Endothelial cell of umbilical vein (primary cell): ENCODE data around the gene SPACA7. TPM values are rescaled to one million over a fixed set of nuclear protein-coding genes. Genes with fewer than 3 reads are reported as not detected.

Source experiments
- BruUV-seq: library from RNA; stranded (reverse); fragments of 400-500 nt; replicated peaks from 2 replicates; lab custom pipeline; 2021; lab: Mats Ljungman, UMichigan
- CTCF ChIA-PET: fragments of 300-600, 350-600 bp; sonication (Branson Sonifier 250); formaldehyde crosslinking; loops from one replicate; lab custom pipeline; 2021; ENCODE audit warnings: antibody characterized with exemption, inconsistent platforms; lab: Charles Lee
- POLR2A ChIA-PET: fragments of 300-600, 350-600 bp; sonication (Branson Sonifier 250); formaldehyde crosslinking; loops from one replicate; lab custom pipeline; 2021; ENCODE audit warnings: antibody characterized with exemption, inconsistent platforms; lab: Charles Lee
- DNase-seq: peaks from one replicate; pipeline ENCODE4 v3.0.0-alpha.2; 2011; ENCODE audit warnings: low read depth, low spot score
- FAIRE-seq: peaks from 2 replicates; lab custom pipeline; 2011; peaks lifted over from hg19 to GRCh38; lab: Jason Lieb, UNC
- H2AFZ ChIP-seq: 2 replicates; pipeline ENCODE4 v1.6.0; 2012; ENCODE audit warnings: low read depth, low read length, control low read depth, inconsistent platforms
- H3K27ac ChIP-seq: 2 replicates; pipeline ENCODE4 v1.5.1; 2011; ENCODE audit warnings: low read depth, mild to moderate bottlenecking, control low read depth, low read length, moderate library complexity; ENCODE audit not compliant: insufficient read depth
- H3K27me3 ChIP-seq, 2 experiments: 2 replicates each; pipeline versions ENCODE4 v1.6.0 to v1.6.1; 2011; ENCODE audit warnings: low read length in 2 of 2, mixed read lengths in 1 of 2; ENCODE audit not compliant: control insufficient read depth in 2 of 2, insufficient read depth in 2 of 2
- H3K36me3 ChIP-seq, 2 experiments: 2 replicates in 1 of 2; 3 replicates in 1 of 2; pipeline ENCODE4 v1.5.1; 2011; ENCODE audit warnings: low read length in 2 of 2, mild to moderate bottlenecking in 1 of 2, moderate library complexity in 1 of 2; ENCODE audit not compliant: control insufficient read depth in 2 of 2, insufficient read depth in 2 of 2; ENCODE audit errors: extremely low read depth in 1 of 2
- H3K4me1 ChIP-seq: 3 replicates; pipeline ENCODE4 v1.5.1; 2011; ENCODE audit warnings: mild to moderate bottlenecking, low read length; ENCODE audit not compliant: control insufficient read depth, insufficient read depth; ENCODE audit errors: extremely low read depth
- H3K4me2 ChIP-seq: 2 replicates; pipeline ENCODE4 v1.6.1; 2011; ENCODE audit warnings: low read length, control low read depth, mixed read lengths; ENCODE audit not compliant: insufficient read depth
- H3K4me3 ChIP-seq, 3 experiments: fragments of 200-600 bp in 1 of 3; sonication (generic), shearing (Covaris generic) in 1 of 3; replicated peaks in 1 of 3; 2 replicates each; pipeline ENCODE4 v1.5.1; 2011 to 2016; ENCODE audit warnings: control low read depth in 3 of 3, low read length in 3 of 3, mild to moderate bottlenecking in 2 of 3, inconsistent platforms in 1 of 3, low read depth in 1 of 3, moderate library complexity in 1 of 3; ENCODE audit not compliant: insufficient read depth in 1 of 3
- H3K79me2 ChIP-seq: 2 replicates; pipeline ENCODE4 v1.6.0; 2012; ENCODE audit warnings: low read length, inconsistent platforms; ENCODE audit not compliant: control insufficient read depth, insufficient read depth
- H3K9ac ChIP-seq: replicated peaks from 2 replicates; pipeline ENCODE3; 2011; ENCODE audit warnings: low read length, control low read depth; ENCODE audit not compliant: insufficient read depth; ENCODE audit errors: extremely low read depth
- H3K9me1 ChIP-seq: replicated peaks from 3 replicates; pipeline ENCODE4 v1.6.0; 2011; ENCODE audit warnings: mild to moderate bottlenecking, low read length; ENCODE audit not compliant: control insufficient read depth, insufficient read depth; ENCODE audit errors: extremely low read depth
- H3K9me3 ChIP-seq: replicated peaks from 2 replicates; pipeline ENCODE4 v1.5.1; 2012; ENCODE audit warnings: low read length, inconsistent platforms; ENCODE audit not compliant: control insufficient read depth, insufficient read depth
- H4K20me1 ChIP-seq: replicated peaks from 2 replicates; pipeline ENCODE3; 2011; ENCODE audit warnings: mild to moderate bottlenecking, low read length; ENCODE audit not compliant: control insufficient read depth, insufficient read depth; ENCODE audit errors: extremely low read depth
- CTCF ChIP-seq, 2 donors: IDR thresholded peaks; 1 replicate in 1 of 2; 2 replicates in 1 of 2; pipeline ENCODE4 v1.5.1; 2011; ENCODE audit warnings: low read length in 2 of 2, mild to moderate bottlenecking in 2 of 2, moderate library complexity in 2 of 2, control low read depth in 1 of 2, inconsistent platforms in 1 of 2, low read depth in 1 of 2; ENCODE audit not compliant: insufficient read depth in 1 of 2; ENCODE audit errors: extremely low read depth in 1 of 2
- EZH2 ChIP-seq: IDR thresholded peaks from 2 replicates; pipeline ENCODE4 v1.6.1; 2012; ENCODE audit warnings: borderline replicate concordance, low read depth, mild to moderate bottlenecking, moderate library complexity, low read length, inconsistent platforms; ENCODE audit not compliant: severe bottlenecking
- FOS ChIP-seq: IDR thresholded peaks from 2 replicates; pipeline ENCODE4 v1.6.1; 2011; ENCODE audit warnings: mild to moderate bottlenecking, low read length, moderate library complexity, borderline replicate concordance; ENCODE audit not compliant: insufficient read depth
- GATA2 ChIP-seq: IDR thresholded peaks from 2 replicates; pipeline ENCODE4 v1.7.0; 2011; ENCODE audit warnings: low read depth, mild to moderate bottlenecking, moderate library complexity, mixed read lengths, low read length; ENCODE audit not compliant: insufficient read length, insufficient read depth
- MYC ChIP-seq: IDR thresholded peaks from one replicate; pipeline ENCODE4 v1.6.1; 2011; ENCODE audit warnings: mild to moderate bottlenecking, low read depth, low read length
- POLR2A ChIP-seq: IDR thresholded peaks from 2 replicates; pipeline ENCODE4 v1.6.1; 2012; ENCODE audit warnings: low read depth, mild to moderate bottlenecking, control low read depth, low read length
- POLR2AphosphoS5 ChIP-seq: IDR thresholded peaks from 2 replicates; pipeline ENCODE4 v1.6.1; 2012; ENCODE audit warnings: low read depth, mild to moderate bottlenecking, control low read depth, low read length, moderate library complexity; ENCODE audit not compliant: insufficient read depth
- dilution Hi-C: fragments of 300-500 bp; cut with MboI; formaldehyde crosslinking; loops from one replicate; pipeline ENCODE4 v1.15.0; 2019; ENCODE audit warnings: low sequenced_read_pairs; ENCODE audit not compliant: extremely low pct_ligation_motif_present
- intact Hi-C: fragments of 100-400 bp; cut with micrococcal nuclease; formaldehyde crosslinking; loops from one replicate; pipeline ENCODE4 v1.10.0; 2022
- polyA plus RNA-seq, 4 experiments: library from polyadenylated mRNA; depleted of rRNA in 3 of 4; stranded (reverse) in 3 of 4; unstranded in 1 of 4; fragments of >200 nt; gene quantifications; 2 replicates each; pipeline versions ENCODE4 v1.2.1 to v1.2.3, GENCODE V29; 2011 to 2012; ENCODE audit warnings: missing spikeins in 1 of 4
- total RNA-seq: library from RNA; stranded (reverse); gene quantifications from 2 replicates; pipeline ENCODE4 v1.2.3, GENCODE V29; 2021
- TF ChIP-seq, protein P1 (sequence below): IDR thresholded peaks from 2 replicates; pipeline ENCODE4 v1.6.1; 2011; ENCODE audit not compliant: insufficient read depth, insufficient read length

Gene SPACA7
- total and polyA plus RNA-seq, 2 donors (not counting 3 experiments of a cell fraction or from before 2014, with no cell fraction given) = not detected

- BruUV-seq = no TSS peak
- Histone ChIP-seq H3K9me3 (peaks cover 1% of the 10 kb centered on the region), H3K4me3 (no peak overlapping the region), H3K4me2 (no peak overlapping the region), H3K27ac (no peak overlapping the region), H4K20me1 (no peaks in the 10 kb centered on the region), H3K9ac (no peak overlapping the region), H3K27me3 (no peaks in the 10 kb centered on the region), H3K9me1 (no peaks in the 10 kb centered on the region), H3K36me3 (no peaks in the 10 kb centered on the region), H3K79me2 (no peaks in the 10 kb centered on the region), H2AFZ (no peak overlapping the region), H3K4me1 (no peaks in the 10 kb centered on the region)
- TF ChIP-seq POLR2A (no peak), MYC (no peak), FOS (no peak), POLR2AphosphoS5 (no peak), EZH2 (no peak), GATA2 (no peak), CTCF (IDR thresholded peaks at IDR 0.05; ENCODE audit: extremely low read depth in 1 of 2, insufficient read depth in 1 of 2, low read depth in 1 of 2, low read length in 2 of 2) (no peak)
- TF ChIP-seq, protein P1, sequence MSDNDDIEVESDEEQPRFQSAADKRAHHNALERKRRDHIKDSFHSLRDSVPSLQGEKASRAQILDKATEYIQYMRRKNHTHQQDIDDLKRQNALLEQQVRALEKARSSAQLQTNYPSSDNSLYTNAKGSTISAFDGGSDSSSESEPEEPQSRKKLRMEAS = no peak
- no peak for FAIRE-seq
- intact Hi-C loops (no loop called here), dilution Hi-C loops (no loop called here)
- POLR2A ChIA-PET = no interaction called here
- CTCF ChIA-PET = no interaction called here
- DNase-seq = no peak
Measured at GRCh38 chr13:112362021-112362420, 14.1 kb upstream of the SPACA7 start.
